GM19351 (cell line): ENCODE results near the gene NAA80.
A peak's percentile ranks its signal among the peaks of the same experiment; 100 is the strongest.

Experiments used
- ATAC-seq: cut with Tn5 transposase; IDR thresholded peaks from one replicate; pipeline ENCODE4 v1.9.1; 2021; ENCODE audit warnings: mild to moderate bottlenecking, moderate library complexity; ENCODE audit not compliant: unreplicated experiment

NAA80 gene

DNA sequence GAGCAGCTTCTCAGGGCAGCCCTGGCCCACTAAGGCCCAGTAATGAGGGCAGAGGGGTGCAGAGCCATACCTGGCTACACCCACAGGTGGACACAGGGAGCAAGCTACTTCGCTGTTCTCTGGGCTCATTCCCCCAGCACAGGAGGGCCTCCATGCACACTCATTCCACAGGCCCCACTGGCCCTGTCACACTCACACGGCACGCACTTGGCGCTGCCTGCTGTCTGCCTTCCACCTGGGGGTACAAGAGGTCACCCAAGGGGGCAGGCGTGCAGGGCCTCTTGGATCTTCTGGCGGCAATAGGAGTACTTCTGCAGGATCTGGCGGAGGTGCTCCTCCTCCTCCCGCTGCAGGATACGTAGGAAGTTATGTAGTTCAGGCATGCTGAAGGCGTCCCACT lies 31.1 kb upstream of the NAA80 start:
- no peak for ATAC-seq

DNA sequence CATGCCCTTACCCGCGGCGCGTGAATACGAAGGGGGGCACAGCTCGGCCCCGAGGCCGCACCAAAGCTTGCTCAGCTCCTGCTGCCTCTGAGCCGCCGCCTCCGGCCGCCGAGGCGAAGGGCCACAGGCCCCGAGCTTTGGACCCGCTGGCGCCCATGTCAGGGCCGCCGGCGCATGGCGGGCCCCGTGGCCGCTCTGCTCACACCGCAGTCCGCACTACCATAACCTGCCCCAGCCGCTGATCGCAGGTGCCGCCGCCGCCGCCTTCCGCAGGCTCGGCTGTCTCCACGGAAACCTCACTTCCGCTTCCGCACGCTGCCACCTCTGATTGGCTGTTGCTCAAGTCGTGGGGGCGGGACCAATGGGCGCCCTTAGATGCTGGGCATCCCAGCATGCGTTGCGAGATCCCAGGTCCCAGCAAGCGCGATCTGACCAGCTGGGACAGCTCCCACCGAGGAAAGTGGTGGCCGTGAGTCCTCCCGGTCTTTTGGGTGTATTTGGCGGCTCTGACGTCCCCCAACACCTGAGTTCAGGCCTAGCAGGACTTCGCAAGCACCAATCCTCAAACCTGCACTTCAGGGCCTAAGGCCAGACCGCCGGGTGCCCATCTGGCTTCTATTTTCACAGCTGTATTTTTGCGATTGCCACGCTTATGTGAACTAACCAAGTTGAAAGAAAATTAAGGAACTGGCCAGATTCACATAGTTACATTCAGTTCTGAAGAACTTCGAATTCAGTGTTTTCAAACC lies 28.9 kb upstream of the NAA80 start, which contains the start of gene TUSC2:
TUSC2 (minus strand) TSS at position 281 of the 749 bp plus-strand sequence; CDS start at position 157, 124 bp downstream.
- peak; percentile 92 for ATAC-seq

DNA sequence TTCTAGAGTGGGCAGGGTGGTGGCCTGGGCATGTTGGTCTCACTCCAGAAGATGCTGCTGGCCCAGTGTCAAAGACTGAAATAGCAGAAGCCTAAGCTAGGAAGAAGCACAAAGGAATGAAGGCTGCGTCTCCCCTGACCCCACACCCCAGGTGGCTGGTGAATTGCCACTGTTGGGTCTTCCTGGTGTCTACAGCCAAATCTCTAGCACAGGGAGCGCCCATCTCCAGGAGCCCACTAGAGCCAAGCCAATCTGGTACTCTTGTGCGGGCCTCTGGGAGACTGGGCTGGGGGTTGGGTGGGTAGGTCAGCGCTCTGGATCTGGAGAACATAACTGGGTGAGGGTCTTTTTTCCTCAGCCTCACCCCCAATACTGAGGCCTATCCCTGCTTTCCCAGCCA lies 27.9 kb upstream of the NAA80 start:
- no peak for ATAC-seq

DNA sequence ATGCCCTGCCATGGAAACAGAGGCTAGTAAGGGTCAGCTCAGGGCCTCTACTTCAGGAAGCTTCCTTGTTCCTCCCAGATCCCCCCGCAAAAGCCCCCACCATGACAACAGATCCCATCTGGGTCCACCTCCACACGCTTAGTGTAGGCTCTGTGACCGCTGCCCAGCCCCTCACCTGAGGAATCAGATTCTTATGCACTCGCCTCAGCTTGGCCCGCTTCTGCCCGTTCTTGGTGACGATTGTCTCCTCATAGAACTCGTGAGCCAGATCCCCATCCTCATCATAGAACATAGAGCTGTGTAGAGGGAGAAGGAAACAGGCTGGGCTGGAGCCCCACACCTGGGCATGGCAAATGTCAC lies 27.0 kb upstream of the NAA80 start:
- no peak for ATAC-seq

DNA sequence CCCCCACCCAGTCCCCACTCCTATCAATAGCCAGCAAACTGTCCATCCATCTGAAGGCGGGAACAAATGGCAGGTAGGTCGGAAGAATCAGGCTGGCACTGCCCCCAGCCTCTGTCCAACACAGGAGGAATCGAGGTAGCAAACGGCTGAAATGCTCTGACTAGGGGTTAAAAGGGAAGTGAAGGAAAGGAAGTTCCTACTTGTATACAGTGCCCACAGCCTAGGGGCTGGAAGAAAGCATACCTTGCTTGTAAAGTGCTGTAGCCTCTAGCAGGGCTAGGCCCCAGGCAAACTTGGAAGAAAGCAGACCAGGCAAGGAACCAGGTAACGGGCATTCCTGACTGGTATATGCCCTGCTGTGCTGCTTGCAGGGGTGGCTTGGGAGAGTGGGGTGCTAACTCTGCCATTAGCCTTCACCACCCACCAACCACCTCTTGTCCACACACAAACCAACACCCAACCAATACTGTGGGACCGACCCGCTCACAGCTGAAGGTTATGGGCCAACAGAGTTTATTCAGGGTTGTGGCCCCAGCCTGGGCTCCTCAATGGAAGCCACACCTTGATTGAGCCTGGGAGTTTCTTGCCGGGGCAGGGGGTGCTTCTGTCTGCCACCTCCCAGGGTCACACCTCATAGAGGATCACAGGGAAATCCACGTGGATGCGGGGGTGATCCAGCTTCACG lies 26.4 kb upstream of the NAA80 start:
- ATAC-seq: no peak

DNA sequence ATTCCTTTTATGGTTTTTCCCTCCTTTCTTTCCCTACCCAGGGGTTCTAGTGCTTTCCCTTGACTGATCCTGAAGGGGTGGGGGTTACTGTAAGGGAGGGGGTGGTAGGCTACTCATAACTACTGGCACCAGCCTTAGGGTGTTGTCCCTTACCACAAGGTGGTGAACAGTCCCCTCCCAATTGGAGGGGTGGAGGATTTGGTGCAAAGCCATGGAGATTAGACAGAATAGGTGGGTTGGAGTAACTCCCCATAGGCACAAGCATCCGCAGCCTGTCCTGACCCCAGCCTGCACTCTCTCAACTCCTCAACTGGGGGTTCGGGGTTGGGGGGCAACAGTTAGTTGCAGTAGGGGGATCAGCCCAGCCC lies 25.9 kb upstream of the NAA80 start:
- ATAC-seq: no peak

DNA sequence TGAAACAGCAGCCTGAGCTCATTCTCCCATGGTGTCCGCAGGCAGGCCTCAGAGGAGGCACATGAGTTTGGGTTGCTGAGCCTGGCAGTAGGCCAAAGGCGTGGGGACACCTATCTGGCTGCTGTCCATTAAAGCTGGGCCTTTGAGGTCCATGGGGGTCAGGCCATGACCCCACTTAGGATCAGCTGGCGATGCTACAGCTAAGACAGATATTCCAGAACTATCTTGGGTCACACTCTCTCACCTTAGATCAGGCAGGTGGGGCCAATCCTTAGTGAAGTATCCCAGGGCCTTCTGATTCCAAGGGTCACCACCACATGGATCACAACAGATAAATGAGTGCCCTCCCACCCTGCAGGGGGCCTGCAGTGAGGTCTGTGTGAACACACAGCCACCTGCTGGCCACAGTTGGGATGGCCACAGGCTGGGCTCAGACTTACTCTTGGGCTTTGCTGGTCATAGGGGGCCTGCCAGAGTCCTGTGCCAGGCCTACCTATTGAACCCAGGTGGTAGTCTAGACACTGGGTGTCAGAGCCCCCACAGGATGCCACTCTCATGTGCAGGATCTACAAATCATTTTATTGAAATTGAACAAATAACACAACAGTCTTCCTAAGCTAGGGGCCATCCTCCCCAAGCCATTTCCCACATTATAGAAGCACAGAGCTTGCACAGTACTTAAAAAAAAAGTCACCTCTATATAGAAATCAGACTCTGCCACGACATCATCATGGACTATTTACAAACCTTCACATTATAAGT lies 25.3 kb upstream of the NAA80 start:
- ATAC-seq: no peak

DNA sequence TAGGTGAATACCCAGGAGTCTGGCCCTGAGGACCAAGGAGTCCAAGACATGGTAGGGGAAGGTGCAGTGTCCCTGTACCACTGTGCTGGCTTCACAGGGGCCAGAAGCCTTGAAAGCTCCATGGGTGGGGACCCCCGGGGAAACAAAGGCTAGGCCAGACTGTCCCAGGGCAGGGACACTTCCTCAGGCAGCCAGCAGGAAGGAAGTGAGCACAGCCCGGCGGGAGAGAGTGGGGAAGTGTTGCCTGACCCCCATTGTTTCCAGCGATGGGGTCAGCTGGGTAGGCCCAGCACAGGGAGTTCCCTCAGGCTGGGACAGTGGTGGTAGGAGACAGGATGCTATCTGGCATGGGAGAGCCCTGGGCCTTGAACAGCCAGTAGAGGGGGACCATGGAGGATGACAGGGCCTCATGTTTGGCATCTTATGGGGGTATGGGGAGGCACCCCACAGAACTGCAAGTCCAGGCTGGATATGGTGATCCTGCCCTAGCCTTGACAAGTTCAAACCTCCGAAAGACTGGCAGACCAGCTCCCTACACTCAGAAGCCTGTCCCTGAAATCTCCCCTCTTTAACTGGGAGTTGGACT lies 24.5 kb upstream of the NAA80 start:
- ATAC-seq: no peak

DNA sequence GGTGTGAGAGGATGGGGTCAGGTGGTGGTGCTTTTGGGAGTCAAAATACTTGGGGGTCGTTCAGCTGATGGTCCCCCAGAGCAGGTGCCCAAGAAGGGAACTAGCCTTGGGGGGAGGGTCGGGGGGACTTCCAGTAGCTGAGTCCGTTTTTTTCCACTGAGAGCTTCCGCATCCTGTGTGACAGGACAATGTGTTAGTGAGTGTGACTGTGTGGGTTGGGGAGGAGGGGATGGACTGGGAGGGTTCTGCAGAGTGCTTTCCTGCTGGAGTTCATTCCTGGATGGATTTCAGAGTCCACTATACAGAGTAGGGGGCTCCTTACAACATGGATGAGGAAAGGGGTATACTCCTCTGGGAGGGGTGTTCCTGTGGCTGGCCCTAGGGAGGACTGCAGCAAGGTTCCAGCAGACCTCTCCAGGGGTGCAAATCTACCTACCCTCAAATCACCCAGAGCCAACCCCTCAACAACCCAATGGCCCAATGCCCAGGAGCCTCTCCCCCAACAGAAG lies 23.9 kb upstream of the NAA80 start:
- no peak for ATAC-seq

DNA sequence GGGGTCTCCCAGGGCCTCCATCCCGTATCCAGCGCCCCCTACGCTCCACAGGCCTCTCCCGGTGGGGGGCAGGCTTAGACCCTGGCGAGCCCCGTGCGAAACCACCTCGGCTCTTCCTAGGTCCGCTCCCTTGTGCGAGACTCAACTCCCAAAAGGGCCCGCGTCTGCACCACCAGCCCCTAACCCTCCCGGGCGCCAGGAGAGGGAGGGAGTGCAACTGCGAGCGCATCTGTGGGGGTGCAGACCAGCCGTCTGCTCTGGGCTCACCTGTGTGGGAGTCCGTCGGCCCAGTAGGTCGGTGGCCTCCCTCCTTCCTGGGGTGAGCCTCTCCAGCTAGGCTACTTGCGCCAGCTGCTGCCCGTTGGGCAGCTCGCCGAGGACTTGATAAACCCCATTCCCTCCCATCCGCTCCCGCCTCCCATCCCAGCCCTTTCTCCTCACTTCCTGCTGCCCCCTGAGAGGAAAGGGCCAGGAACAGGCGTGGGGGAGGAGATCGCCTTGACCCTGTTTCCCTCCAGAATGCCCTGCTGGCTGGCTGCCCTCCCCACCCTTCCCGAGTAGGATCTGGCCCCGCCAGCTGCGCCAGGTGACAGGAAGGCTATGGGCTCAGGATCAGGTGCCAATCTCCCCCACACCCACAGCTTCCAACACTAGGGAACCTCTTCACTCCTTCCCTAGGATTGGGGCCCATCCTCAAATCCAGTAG lies 23.3 kb upstream of the NAA80 start, which contains the start of gene HYAL2:
HYAL2 (minus strand) TSS at position 360 of the 706 bp plus-strand sequence. CDS start 2,256 bp downstream, outside the sequence.
- no peak for ATAC-seq

DNA sequence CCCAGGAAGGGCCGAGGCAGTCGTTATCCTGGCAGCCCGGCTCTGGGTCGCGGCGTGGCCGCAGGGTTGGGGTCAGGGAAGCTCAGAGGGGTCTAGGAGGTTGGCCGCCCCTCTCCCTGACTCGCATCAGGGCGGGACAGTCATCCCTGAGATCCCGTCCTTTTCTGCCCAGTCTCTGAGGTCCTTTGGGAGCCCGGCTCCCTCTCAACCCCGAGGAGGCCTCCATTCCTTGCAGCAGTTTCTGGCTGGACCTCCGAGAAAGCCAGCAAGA lies 22.8 kb upstream of the NAA80 start:
- no peak for ATAC-seq

DNA sequence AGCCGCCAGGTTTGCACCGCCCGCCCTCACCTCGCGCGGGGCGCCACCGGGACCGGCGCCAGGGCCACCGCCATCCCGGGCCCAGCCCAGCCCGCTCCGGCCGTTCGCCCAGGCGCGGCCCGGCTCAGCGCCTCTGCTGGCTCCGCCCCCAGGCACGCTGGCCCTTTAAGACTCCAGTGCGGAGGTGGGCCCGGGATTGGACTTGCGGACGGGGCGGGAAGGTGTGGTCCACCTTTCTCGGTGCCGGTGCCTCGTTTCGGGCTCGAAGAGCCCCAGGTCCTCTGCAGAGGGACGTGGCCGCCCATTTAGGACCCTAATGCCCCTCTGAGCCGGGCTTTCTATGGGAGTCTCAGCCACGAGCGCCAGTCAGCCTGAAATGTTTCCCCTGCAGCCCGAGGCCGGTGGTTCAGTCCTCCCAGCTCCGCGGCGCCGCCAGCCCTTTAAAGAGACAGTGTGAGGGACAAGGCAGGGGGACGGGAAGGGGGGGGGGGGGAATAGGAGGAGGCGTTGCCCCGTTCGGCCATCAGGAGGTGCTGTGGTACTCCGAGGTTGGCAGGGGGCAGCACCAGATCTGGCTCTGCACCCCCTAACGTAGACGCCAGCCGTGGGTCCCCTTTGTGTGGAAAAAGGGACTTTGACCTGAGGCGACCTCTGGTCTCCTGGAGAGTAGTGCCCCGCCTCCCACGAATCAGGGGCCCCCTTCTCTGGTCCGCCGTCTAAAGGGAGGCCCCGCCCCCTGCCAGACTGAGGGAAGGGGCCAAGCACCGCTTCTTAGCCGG lies 22.3 kb upstream of the NAA80 start:
- ATAC-seq: peak; percentile 70

DNA sequence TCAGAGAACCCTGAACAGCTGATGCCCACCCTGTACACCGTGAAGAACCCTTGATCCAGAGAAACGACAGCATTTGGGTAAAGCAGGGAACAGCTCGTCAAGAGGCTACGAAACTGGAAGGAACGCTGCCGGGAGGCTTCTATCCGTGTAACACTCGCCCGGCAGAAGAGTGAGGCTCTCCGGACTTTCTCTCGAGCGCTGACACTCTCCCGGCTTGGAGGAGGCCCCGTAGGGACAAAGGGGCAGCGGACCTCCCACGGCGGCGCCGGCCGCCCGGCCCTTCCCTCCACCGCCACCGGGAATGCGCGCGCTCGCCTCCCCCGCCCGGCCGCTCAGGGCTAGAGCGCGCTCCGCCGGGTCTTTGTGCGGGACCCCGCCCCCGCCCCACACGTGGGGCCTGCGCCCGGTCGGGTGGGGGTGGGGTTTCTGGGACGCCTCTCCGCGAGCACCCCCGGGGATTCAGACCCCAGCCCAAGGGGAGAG lies 21.7 kb upstream of the NAA80 start:
- peak; percentile 40 for ATAC-seq

DNA sequence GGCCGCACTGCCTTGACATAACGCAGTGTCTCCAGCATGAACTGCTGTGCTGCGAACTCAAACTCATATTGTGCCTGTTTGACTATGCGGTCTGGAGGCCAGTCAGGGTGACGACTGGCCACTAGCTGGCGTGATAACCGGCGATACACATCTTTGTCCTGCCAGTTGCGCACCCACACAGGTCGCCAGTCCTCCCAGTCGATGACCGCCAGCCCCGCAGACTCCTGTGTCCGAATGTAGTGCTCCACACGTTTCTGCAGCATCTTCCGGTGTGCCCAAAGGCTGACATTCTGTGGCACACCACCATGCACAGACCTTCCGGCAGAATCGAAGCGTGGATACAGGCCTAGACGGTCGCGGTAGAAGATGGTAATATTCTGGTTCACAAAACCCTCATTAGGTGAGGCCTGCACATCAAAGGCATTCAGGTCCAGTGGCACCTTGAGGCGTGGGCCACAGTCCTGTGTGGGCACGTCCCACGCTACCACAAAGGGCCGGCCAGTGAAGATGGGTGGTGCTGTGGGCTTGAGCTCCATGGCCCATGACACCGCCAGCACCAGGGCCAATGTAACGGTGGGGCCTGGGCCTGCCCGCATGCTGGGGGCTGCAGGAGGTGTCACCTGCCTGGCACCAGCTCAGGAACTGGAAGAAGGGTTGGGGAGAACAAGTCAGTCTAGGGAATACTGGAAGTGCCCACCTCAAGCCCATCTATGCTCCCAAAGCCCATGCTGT lies 20.9 kb upstream of the NAA80 start:
- ATAC-seq: no peak

DNA sequence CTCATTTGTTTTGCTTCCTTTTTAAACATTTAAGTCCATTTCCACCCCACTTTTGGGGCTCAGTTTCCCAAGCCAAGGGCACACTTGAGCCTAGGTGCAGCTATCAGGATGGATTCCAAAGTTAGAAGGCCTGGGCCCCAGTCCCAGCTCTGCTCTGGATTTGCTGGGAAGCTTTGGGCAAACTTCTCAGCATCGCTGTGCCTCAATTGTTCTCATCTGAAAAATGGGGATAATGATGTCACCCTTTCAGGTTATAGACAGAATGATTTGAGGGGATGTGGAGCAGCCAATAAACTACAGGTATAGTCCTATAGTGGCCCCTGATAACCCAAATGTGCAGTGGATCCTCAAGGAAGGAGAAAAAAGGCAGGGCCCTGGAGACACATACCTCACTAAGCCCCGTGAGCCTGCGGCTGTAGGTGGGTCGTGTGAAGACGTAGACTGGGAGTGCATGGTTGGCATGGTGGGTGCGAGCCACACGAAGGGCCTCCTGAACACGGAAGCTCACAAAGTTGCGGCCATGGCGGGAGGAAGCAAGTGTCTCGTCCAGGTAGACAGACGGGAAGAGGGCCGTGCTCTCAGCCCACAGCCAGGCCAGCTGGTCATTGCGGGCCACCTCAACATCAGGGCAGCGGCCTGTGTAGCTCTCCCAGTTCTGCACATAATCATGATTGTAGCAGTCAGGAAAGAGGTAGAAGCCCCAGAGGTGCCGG lies 20.1 kb upstream of the NAA80 start:
- no peak for ATAC-seq

DNA sequence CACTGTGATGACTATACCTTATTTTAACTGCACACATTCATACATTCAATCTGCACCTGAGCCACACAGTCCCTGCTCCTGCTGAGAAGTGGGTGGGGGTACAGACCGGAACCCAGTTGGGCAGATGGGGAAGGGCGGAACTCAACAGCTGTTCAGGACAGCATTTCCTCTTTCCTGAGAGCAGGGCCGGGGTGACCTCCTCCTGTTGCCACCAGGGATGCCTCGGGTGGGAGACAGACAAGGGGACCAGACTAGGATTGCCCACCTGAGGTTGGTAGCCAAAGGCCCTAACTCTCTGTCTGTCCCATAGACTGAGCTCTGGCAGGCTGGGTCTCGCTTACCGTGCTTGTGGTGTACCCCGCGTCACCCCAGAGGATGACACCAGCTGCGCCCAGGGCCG lies 19.4 kb upstream of the NAA80 start:
- no peak for ATAC-seq

DNA sequence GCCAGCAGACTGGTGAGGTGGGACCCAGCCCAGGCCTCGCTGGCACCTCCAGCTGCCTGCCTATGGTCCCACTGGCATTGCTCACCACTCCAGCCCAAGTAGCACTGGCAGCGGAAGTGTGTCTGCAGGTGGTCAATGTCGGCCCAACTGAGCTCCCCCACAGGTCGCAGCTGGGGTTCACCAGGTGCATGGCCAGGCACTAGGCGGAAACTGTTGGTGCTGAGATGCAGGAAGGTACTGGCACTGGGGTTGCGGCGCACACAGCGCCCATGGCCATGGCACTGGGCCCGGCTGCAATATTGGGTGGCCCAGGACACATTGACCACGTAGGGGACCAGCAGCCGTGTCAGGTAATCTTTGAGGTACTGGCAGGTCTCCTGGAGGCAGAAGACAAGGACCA lies 19.0 kb upstream of the NAA80 start:
- no peak for ATAC-seq

DNA sequence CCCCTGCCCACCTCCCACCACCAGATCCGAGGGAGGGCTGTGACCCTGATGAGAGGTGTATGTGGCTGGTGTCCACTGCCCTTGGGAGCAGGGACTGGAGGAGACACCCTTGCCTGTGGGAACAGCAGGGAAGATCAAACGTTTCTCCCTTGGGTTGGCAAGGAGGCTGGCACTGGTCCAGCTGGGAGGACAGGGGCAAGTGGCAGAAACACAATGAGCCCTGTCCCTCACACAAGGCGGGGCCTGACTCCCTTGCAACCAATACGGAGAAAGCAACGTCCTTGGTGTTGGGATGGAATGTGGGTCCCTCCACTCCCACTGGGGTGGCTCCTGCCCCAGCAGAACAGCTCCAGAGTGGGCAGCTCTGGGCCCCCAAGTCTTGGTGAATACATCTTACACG lies 18.1 kb upstream of the NAA80 start:
- ATAC-seq: no peak
